WTC11 (cell line): Measurements from ENCODE around the gene SLC46A1. TPM values are rescaled to one million over a fixed set of nuclear protein-coding genes. Genes with fewer than 3 reads are reported as not detected.

ENCODE experiments used
- ATAC-seq: fragments of 200-7000 bp; cut with Tn5 transposase; 2 replicates; pipeline ENCODE4 v1.10.0; 2021; ENCODE audit warnings: mild to moderate bottlenecking, moderate library complexity
- CTCF ChIA-PET: fragments of 300-600 bp; sonication (Branson Sonifier 250); formaldehyde crosslinking; loops from one replicate; lab custom pipeline; 2021; ENCODE audit warnings: antibody characterized with exemption; lab: Charles Lee
- POLR2A ChIA-PET: fragments of 350-600 bp; sonication (Branson Sonifier 250); formaldehyde crosslinking; loops from one replicate; lab custom pipeline; 2021; ENCODE audit warnings: antibody characterized with exemption; lab: Charles Lee
- DNase-seq: peaks from one replicate; pipeline ENCODE4 v3.0.0; 2021; ENCODE audit warnings: low spot score
- H3K27ac Mint-ChIP-seq: 2 replicates; pipeline ENCODE4 v1.8.0; 2021; ENCODE audit warnings: mixed read lengths
- H3K27me3 Mint-ChIP-seq: 2 replicates; pipeline ENCODE4 v1.8.0; 2021; ENCODE audit warnings: low read depth, mild to moderate bottlenecking, moderate library complexity, mixed read lengths
- H3K36me3 Mint-ChIP-seq: 2 replicates; pipeline ENCODE4 v1.8.0; 2021; ENCODE audit warnings: mixed read lengths
- H3K4me1 Mint-ChIP-seq: 2 replicates; pipeline ENCODE4 v1.8.0; 2022; ENCODE audit warnings: mixed read lengths
- H3K4me3 Mint-ChIP-seq: 2 replicates; pipeline ENCODE4 v1.8.0; 2021; ENCODE audit warnings: mild to moderate bottlenecking, moderate library complexity, mixed read lengths
- H3K9me3 Mint-ChIP-seq: 2 replicates; pipeline ENCODE4 v1.8.0; 2021; ENCODE audit warnings: mixed read lengths
- ATF2 ChIP-seq: sonication (generic); formaldehyde crosslinking; IDR thresholded peaks from 2 replicates; pipeline ENCODE4 v1.8.1; 2022; ENCODE audit warnings: low read depth, missing genetic modification reagents, borderline replicate concordance
- ATF3 ChIP-seq: sonication (generic); formaldehyde crosslinking; conservative IDR thresholded peaks from 2 replicates; pipeline ENCODE4 v1.8.1; 2022; ENCODE audit warnings: mild to moderate bottlenecking, missing genetic modification reagents
- CTCF ChIP-seq: fragments of 200-600 bp; IDR thresholded peaks from 2 replicates; pipeline ENCODE4 v1.8.0; 2022; ENCODE audit warnings: antibody characterized with exemption
- ELF4 ChIP-seq: sonication (generic); formaldehyde crosslinking; IDR thresholded peaks from 2 replicates; pipeline ENCODE4 v1.8.1; 2022; ENCODE audit warnings: low read depth, mild to moderate bottlenecking, moderate library complexity, missing genetic modification reagents
- FOXP4 ChIP-seq: sonication (generic); formaldehyde crosslinking; IDR thresholded peaks from 2 replicates; pipeline ENCODE4 v1.8.0; 2022; ENCODE audit warnings: mild to moderate bottlenecking, missing genetic modification reagents
- JAZF1 ChIP-seq: fragments of 250-450 bp; sonication (Bioruptor Pico); IDR thresholded peaks from 2 replicates; pipeline ENCODE4 v1.9.0; 2021; ENCODE audit warnings: moderate library complexity, mild to moderate bottlenecking, inconsistent platforms
- KAT7 ChIP-seq: sonication (generic); formaldehyde crosslinking; IDR thresholded peaks from 2 replicates; pipeline ENCODE4 v1.8.1; 2023; ENCODE audit warnings: missing genetic modification reagents, mild to moderate bottlenecking, borderline replicate concordance
- MAX ChIP-seq: sonication (generic); formaldehyde crosslinking; IDR thresholded peaks from 2 replicates; pipeline ENCODE4 v1.8.0; 2022; ENCODE audit warnings: mild to moderate bottlenecking, missing genetic modification reagents
- MXD4 ChIP-seq: fragments of 250-450 bp; sonication (Bioruptor Pico); IDR thresholded peaks from 2 replicates; pipeline ENCODE4 v1.8.0; 2021; ENCODE audit warnings: mild to moderate bottlenecking, moderate library complexity, borderline replicate concordance
- RORB ChIP-seq: fragments of 250-450 bp; sonication (Bioruptor Pico); IDR thresholded peaks from 2 replicates; pipeline ENCODE4 v1.9.0; 2021; ENCODE audit warnings: mild to moderate bottlenecking
- SMAD3 ChIP-seq: sonication (generic); formaldehyde crosslinking; IDR thresholded peaks from 2 replicates; pipeline ENCODE4 v1.8.0; 2022; ENCODE audit warnings: missing genetic modification reagents, mild to moderate bottlenecking, borderline replicate concordance
- SMAD4 ChIP-seq: sonication (generic); formaldehyde crosslinking; IDR thresholded peaks from 2 replicates; pipeline ENCODE4 v1.8.0; 2022; ENCODE audit warnings: mild to moderate bottlenecking, missing genetic modification reagents
- ZNF138 ChIP-seq: sonication (generic); formaldehyde crosslinking; conservative IDR thresholded peaks from 2 replicates; pipeline ENCODE4 v1.8.1; 2022; ENCODE audit warnings: mild to moderate bottlenecking, moderate library complexity, missing genetic modification reagents
- ZNF263 ChIP-seq: sonication (generic); formaldehyde crosslinking; IDR thresholded peaks from 2 replicates; pipeline ENCODE4 v1.8.1; 2022; ENCODE audit warnings: low read depth, mild to moderate bottlenecking, moderate library complexity, missing genetic modification reagents
- ZSCAN18 ChIP-seq: fragments of 250-450 bp; sonication (Bioruptor Pico); IDR thresholded peaks from 2 replicates; pipeline ENCODE4 v2.1.2; 2022; ENCODE audit warnings: mild to moderate bottlenecking, moderate library complexity
- total RNA-seq: library from RNA; stranded (reverse); gene quantifications from 3 replicates; pipeline ENCODE4 v1.2.3, GENCODE V29; 2021
- TF ChIP-seq, protein P1 (sequence below): sonication (generic); formaldehyde crosslinking; IDR thresholded peaks from 2 replicates; pipeline ENCODE4 v1.8.1; 2022; ENCODE audit warnings: mild to moderate bottlenecking, moderate library complexity, missing genetic modification reagents
- TF ChIP-seq, protein P2 (sequence below): fragments of 250-450 bp; sonication (Bioruptor Pico); IDR thresholded peaks from 2 replicates; pipeline ENCODE4 v1.9.0; 2021; ENCODE audit warnings: moderate library complexity, mild to moderate bottlenecking, inconsistent platforms, borderline replicate concordance

The SLC46A1 gene
- total RNA-seq, 1 experiment from 2014 or later: 6.7 TPM

DNA sequence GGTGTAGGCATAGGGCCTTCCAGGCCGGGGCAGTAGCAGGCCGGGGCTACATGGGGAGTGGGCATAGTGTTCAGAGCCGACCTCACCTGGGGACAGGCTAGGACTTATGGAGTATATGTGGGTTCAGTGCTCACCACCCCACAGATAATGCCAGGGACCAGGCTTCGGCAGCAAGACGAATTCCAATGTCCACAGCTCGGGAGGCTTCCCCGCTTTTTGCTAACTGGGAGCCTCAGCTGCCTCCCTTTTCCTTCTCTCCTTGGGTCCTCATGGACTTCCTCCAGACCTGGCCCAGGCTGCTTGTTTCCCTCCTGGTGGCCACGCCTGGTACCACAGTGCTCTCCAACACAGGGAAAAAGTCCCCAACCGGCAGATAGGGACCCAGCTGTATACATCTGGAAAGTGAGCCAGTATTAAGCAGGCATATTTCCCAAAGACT is 20.1 kb upstream of the SLC46A1 start:
- peak; percentile 55 for TF ChIP-seq CTCF
- no peak for TF ChIP-seq KAT7 (CRISPR knock-in tag)
- Mint-ChIP-seq H3K27ac (no peak overlapping the region), H3K9me3 (no peaks in the 10 kb centered on the region), H3K4me1 (no peaks in the 10 kb centered on the region), H3K27me3 (no peaks in the 10 kb centered on the region), H3K36me3 (no peaks in the 10 kb centered on the region), H3K4me3 (no peak overlapping the region)
- ATAC-seq (peak; percentile 99), DNase-seq (peak; percentile 74)
- CTCF ChIA-PET: interaction anchor here (0.6 to 4.4 kb wide), 18 partner anchors 9 to 143 kb away, joined by 3 to 40 read pairs (median 4); partner anchors contain the start of genes POLDIP2, SLC46A1 and TNFAIP1
- POLR2A ChIA-PET: interaction anchor here (0.6 kb wide), 1 partner anchor 10 kb away, joined by 8 read pairs; no protein-coding TSS in a partner anchor

DNA sequence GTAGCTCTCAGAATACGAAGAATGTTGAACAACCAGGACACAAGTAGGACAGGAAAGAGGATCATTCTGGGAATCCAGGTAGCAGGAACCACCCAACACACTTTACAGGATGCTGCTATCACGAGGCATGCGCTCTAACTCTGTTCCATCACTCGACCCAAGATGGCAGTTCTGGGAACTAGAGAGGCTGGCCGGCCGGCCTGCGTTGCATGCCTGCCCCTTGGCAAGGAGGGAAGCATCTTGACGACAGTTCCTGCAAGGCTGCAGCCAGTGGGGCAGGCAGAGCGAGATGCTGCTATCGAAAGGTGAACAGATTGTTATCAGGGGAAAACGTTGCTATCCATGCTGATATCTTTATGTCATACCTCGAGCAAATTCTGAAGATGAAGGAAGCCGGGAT is 19.2 kb upstream of the SLC46A1 start:
- Mint-ChIP-seq H3K27me3 (peaks cover 3% of the 10 kb centered on the region; the same call in 1 of the 2 replicates), H3K4me1 (no peaks in the 10 kb centered on the region), H3K27ac (no peak overlapping the region), H3K9me3 (no peaks in the 10 kb centered on the region), H3K4me3 (no peak overlapping the region), H3K36me3 (no peaks in the 10 kb centered on the region)
- TF ChIP-seq ELF4 (CRISPR knock-in tag) (no peak), ZNF138 (CRISPR knock-in tag) (no peak), ZNF263 (CRISPR knock-in tag) (no peak), ATF2 (no peak), JAZF1 (no peak), ZSCAN18 (CRISPR knock-in tag) (no peak), SMAD3 (CRISPR knock-in tag) (no peak), MXD4 (no peak)
- TF ChIP-seq, protein P1, sequence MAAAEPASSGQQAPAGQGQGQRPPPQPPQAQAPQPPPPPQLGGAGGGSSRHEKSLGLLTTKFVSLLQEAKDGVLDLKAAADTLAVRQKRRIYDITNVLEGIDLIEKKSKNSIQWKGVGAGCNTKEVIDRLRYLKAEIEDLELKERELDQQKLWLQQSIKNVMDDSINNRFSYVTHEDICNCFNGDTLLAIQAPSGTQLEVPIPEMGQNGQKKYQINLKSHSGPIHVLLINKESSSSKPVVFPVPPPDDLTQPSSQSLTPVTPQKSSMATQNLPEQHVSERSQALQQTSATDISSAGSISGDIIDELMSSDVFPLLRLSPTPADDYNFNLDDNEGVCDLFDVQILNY (CRISPR knock-in tag): no peak
- TF ChIP-seq, protein P2, sequence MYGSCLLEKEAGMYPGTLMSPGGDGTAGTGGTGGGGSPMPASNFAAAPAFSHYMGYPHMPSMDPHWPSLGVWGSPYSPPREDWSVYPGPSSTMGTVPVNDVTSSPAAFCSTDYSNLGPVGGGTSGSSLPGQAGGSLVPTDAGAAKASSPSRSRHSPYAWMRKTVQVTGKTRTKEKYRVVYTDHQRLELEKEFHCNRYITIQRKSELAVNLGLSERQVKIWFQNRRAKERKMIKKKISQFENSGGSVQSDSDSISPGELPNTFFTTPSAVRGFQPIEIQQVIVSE: no peak
- DNase-seq: no peak
- CTCF ChIA-PET: interaction anchor here (0.7 to 4.4 kb wide), 3 partner anchors 8 to 375 kb away, joined by 3 to 40 read pairs (median 3); no protein-coding TSS in a partner anchor
- ATAC-seq: no peak
- POLR2A ChIA-PET: no interaction called here

DNA sequence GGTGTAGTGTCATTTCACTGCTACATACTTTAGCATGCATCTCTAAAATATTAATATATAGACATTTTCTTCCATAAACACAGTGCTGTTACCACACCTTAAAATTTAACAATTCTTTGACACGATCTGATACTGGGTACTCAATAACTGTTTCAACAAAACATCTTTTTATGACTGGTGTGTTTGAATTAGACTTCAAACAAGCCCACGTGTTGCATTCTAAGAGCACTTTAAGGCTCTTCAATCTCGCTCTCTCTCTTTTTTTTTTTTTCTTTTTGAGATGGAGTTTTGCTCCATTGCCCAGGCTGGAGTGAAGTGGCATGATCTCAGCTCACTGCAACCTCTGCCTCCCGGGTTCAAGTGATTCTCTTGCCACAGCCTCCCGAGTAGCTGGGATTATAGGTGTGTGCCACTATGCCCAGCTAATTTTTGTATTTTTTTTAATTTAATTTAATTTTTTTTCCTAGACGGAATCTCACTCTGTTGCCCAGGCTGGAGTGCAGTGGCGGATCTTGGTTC is 15.8 kb upstream of the SLC46A1 start:
- Mint-ChIP-seq H3K36me3 (no peaks in the 10 kb centered on the region), H3K9me3 (no peaks in the 10 kb centered on the region), H3K27me3 (peaks cover 28% of the 10 kb centered on the region), H3K4me1 (no peaks in the 10 kb centered on the region), H3K4me3 (no peak overlapping the region), H3K27ac (no peak overlapping the region)
- ChIA-PET POLR2A (no interaction called here), CTCF (interaction anchor here (1.0 to 1.4 kb wide), 3 partner anchors 9 to 129 kb away, joined by 3 to 7 read pairs (median 3); no protein-coding TSS in a partner anchor)
- TF ChIP-seq RORB (no peak), ATF3 (CRISPR knock-in tag) (no peak), FOXP4 (CRISPR knock-in tag) (no peak), MAX (CRISPR knock-in tag) (no peak), SMAD4 (CRISPR knock-in tag) (no peak)
- no peak for DNase-seq
- no peak for ATAC-seq
